Adipose tissue (tissue), 3 donors: ENCODE measurements around the gene CMTM4. TPM values are rescaled to one million over a fixed set of nuclear protein-coding genes. Genes with fewer than 3 reads are reported as not detected.
"Not testable (repeated sequence)": the region's sequence is repeated elsewhere in the genome, so short reads cannot be mapped to it uniquely, and the experiment has no call there.

ENCODE experiments used
- H3K27ac ChIP-seq: one replicate; pipeline ENCODE4 v1.5.1; 2013; ENCODE audit warnings: low read depth, low read length
- WGBS, 3 donors: extraction: QIAGEN DNeasy Blood & Tissue Kit; methylation state at CpG; one replicate each; pipeline ENCODE4 v1.1.7; 2013; 5-methylcytosine and 5-hydroxymethylcytosine counted together
- polyA plus RNA-seq, 3 donors: library from polyadenylated mRNA; stranded (reverse); fragments of 200-250 nt; gene quantifications; one replicate each; pipeline ENCODE4 v1.2.3, GENCODE V29; 2013
- donor health status: healthy with polysubstance abuse.
- donor health status: Bipolar disorder and iron deficiency.
- donor health status: healthy.

The CMTM4 gene
- polyA plus RNA-seq, 3 donors: 4.6 to 16.2 (median 9.4) TPM

DNA sequence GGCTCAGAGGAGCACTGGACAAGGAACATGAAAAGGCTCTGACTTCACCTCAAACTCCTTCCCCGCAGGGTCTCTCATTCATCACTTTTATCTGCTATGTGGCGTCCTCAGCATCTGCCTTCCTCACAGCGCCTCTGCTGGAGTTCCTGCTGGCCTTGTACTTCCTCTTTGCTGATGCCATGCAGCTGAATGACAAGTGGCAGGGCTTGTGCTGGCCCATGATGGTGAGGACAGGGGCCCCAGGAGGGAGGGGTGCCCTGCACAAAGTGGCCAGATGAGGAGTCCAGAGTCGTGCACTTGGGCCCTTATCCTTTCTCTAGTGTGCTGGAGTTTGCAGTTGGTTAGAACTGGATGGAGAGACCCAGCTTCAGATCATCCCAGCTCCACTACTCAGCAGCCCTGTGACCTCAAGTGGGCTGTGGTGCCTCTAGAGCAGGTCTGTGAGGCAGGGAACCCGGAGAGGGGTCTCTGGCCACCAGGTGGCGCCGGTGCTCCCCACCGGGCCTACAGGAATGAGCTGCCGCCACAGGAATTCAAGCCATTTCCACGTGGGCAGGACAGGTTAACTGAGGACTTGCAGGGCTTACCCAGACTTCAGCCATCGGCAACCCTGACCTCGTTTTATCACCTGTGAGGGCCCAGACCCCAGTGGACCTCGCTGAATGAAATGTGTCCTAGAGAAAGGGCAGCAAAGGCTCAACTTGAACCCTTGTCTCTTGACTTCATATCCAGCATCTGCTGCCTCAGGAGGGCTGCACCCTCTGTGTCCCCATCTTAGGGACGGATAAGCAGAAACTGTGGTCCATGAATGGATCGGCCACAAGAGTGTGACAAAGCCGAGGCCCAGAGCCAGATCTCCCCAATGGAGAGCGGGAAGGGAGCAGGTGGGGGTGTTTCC is 88.1 kb downstream of the CMTM4 start:
- 29 to 39% (median 31%) methylated on average over 17 of the region's 17 CpGs for WGBS, 3 donors
- no peak overlapping the region for H3K27ac ChIP-seq

DNA sequence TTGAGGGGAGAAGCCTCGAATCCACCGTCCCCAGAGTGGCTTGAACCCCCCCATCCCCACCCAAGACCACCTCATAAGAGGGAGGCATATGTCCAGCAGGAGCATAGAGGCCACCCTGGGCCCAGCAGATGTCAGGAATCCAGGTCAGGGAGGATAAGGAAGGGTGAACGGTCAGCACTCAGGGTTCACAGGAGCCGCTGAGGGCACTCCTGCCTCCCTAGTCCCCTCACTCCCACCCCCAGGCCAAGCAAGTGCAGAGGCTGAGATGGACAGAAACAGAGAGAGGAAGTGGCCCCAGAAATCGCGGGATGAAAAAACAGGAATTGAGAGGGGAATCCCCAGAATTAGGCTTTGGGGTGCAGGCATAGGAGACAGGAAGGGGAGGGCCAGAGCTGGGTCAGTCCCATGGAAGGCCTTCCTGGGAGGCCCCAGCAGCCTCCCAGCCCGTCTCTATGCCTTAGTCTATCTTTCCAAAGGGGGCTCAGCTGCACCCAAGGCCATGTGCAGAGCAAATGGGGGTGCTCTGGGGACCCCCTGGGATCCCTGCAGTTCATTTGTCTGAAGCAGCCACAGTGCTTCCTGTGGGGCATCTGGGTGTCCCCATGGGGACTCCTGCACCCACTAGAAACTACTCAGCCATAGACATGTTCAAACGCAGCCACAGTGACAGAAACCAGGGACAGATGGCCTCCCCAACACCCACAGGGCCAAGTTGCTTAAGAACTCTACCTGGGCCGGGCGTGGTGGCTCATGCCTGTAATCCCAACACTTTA is 90.4 kb downstream of the CMTM4 start:
- no peak overlapping the region for H3K27ac ChIP-seq
- WGBS, 3 donors: 46 to 83% (median 47%) methylated on average over 10 of the region's 10 CpGs

DNA sequence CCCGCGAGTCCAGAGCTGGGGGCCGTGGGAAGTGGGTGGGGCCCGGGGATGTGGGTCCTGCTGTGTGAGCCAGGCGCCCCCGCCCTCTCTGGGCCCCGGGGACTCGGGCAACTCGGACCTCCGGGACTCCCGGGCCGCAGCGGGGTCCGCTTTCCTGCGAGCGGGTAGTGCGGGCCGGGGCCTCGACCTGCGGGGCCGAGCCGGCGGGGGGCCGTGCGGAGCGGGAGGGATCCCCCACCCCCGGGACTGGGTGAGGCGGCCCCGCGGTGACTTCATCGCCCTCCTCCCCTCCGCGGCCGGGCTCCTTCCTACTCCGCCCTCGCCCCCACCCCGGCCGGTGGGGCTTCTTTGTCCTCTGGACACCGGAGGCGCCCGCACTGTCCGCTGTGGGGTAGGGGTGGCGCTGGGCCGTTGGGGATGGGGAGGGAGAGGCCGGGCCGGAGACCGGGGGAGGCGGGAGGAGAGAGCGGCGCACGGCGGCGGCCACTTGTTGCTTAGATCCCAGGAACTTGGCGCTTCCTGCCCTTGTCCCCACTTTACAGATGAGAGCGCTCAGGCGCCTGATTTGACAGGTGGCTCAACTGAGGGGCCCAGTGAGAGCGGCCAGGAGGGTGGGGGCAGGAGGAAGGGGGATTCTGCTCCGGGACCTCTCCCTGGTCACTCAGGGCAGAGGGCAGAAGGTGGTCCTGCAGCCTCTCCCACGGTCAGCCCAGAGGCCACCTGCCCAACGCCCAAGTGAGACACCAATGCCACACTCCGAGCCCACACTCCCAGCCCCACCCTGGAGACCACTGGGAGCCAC is 91.2 kb downstream of the CMTM4 start:
- H3K27ac ChIP-seq: no peak overlapping the region
- 3 to 17% (median 3%) methylated on average over 45 to 61 of the region's 61 CpGs for whole genome bisulfite sequencing, 3 donors

DNA sequence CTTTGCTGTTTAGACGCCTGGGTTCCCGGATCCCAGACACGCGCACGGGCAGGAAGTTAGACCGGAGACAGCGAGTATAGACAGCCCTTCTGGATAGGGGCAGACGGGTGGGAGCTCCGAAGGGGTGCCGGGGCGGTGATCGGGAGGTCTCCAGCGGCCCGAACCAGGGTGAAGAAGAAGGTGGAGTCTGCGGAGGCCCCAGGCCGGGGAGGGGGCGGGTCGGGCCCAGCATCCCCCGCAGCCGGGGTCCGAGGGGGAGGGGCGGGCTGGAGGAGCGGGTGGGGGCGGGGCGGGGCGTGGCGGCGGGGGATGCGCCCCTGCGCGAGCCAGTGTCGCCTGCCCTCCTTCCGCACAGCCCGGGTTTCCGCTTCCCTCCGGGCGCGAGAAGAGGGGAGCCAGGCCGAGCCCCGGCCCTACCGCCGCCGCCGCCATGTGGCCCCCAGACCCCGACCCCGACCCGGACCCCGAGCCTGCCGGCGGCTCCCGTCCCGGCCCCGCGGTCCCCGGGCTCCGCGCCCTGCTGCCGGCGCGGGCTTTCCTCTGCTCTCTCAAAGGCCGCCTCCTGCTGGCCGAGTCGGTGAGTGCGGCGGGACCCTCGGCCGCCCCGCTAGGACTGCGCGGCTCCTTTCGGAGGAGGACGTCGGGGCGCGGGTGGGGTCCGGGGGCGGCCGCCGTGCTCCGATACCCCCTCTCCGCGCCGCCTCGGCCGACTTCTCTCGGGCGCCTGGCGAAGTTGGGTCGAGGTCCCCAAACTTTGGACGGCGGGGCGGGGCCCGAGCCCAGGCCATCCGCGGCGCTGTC is 92.0 kb downstream of the CMTM4 start, which contains the start of gene CMTM3:
Gene CMTM3, plus strand, starts transcription at position 329 of the 801 bp plus-strand sequence. Its CDS starts 102 bp downstream, at position 431.
- no peak within 1 kb of the TSS for H3K27ac ChIP-seq
- WGBS, 3 donors: 0 to 1% (median 1%) methylated on average over 47 to 94 of the region's 96 CpGs

DNA sequence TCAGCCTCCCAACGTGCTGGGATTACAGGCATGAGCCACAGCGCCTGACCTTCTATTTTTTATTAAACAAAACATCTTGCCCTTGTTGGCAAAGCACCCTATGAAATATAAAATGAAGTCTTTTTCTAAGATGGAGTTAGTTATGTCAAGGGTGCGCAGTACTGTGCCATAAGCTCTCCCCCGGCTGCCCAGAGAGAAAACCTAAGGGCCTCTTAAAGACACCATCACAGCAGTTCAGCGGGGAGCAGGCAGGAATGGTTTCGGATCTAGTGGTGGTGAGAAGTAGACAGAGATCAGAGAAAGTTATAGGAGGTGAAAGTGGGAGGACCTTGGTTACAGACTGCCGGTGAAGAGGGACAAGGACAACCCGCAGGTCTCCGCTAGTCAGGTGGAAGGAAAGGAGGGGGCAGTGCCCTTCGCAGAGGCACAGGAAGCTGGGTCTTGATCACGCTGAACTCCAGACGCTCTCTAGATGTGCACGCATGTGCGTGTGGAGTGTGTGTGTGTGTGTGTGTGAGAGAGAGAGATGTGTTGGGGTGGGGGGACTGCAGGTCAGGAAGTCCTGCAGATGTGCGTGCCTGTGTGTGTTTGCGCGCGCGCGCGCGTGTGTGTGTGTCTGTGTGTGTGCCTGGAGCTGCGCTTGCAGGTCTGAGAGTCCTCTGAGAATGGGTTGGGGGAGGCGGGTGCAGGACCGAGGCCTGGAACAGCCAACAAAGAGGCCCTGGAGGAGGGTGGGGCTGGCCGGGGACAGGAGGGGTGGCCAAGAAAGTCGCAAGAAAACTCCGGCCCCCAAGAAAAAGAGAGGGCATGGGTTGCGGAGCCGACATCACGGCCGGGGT is 92.8 kb downstream of the CMTM4 start:
- 10 to 15% (median 14%) methylated on average over 32 of the region's 32 CpGs for WGBS, 3 donors

DNA sequence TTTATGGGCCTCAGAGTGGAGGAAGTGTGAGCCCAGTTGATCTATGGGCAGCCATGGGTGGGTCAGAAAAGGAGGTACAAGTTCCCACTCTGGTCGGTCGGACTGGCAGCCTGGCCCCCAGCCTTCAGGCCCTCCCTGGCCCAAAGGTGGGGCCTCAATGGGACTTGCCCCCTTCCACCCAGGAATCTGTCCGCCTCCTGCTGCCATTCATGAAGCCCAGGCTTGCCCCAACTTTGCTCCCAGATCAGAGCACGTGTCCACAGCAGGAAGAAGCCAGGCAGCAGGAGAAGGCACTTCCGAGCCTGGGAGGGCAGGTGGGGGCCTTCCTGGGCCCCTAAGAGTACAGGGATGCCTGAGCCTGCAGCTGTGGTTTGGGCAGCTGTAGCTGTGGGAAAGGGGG is 95.1 kb downstream of the CMTM4 start:
- H3K27ac ChIP-seq: no peak overlapping the region
- WGBS, 3 donors: 96 to 99% (median 98%) methylated on average over 5 of the region's 5 CpGs

More for the DNA sequence above, 92.8 kb downstream of the CMTM4 start:
- H3K27ac ChIP-seq: no peak overlapping the region

DNA sequence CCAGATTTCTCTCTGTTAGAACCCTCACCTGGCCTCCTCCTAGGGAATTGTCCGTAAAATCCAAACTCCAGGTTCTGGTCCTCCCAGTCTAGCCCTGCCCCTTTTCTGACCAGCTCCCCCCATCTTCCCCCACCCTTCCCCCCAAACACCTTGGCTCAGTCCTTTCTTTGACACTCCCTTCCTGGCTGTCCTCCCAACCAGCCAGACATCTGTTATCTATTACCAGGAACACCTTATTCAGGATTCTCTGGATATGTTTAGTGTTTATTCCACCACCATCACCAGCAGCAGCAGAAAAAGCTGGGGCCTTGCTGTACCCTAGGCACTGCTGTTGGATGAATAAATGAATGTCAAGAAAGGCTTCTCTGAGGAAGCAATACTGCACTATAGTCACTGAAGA is 96.1 kb downstream of the CMTM4 start:
- H3K27ac ChIP-seq: no peak overlapping the region
- 100% methylated on average over 1 of the region's 1 CpG for WGBS, 3 donors

DNA sequence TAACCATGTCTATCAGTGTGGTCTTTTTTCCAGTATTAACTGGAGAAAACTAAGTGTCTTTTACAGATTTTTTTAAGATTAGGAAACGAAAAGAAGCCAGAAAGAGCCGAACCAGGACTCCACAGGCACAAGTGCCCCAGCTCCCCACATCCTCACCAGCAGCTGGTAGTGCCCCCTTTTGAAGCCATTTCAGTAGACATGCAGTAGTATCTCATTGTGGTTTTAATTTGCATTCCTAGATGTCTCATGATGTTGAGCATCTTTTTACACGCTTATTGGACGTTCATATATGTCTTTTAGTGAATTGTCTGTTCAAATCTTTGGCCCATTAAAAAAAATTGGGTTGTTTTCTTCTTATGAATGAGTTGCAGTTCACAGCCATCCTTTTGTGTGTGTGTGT is 96.8 kb downstream of the CMTM4 start:
- H3K27ac ChIP-seq: no peak overlapping the region
- 89 to 94% (median 90%) methylated on average over 4 of the region's 4 CpGs for WGBS, 3 donors

DNA sequence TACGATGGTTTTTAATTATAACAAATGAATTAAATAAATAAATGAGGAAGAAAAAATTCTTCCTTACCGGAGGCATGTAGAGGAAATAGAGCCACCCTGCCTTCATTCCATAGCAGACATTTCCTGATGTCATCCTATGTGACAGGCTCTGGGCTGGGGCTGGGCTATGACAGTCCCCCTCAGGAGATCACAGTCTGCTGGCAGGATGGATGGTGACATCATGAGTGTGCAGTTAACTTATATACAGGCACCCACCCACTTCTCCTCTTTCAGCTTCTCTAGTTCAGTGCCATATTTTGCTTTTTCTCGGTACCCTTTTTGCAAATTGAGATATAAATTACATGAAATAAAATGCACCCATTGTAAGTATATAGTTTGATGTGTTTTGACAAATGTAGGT is 98.4 kb downstream of the CMTM4 start:
- WGBS, 3 donors: 57 to 86% (median 59%) methylated on average over 3 of the region's 3 CpGs
- H3K27ac ChIP-seq: no peak overlapping the region

DNA sequence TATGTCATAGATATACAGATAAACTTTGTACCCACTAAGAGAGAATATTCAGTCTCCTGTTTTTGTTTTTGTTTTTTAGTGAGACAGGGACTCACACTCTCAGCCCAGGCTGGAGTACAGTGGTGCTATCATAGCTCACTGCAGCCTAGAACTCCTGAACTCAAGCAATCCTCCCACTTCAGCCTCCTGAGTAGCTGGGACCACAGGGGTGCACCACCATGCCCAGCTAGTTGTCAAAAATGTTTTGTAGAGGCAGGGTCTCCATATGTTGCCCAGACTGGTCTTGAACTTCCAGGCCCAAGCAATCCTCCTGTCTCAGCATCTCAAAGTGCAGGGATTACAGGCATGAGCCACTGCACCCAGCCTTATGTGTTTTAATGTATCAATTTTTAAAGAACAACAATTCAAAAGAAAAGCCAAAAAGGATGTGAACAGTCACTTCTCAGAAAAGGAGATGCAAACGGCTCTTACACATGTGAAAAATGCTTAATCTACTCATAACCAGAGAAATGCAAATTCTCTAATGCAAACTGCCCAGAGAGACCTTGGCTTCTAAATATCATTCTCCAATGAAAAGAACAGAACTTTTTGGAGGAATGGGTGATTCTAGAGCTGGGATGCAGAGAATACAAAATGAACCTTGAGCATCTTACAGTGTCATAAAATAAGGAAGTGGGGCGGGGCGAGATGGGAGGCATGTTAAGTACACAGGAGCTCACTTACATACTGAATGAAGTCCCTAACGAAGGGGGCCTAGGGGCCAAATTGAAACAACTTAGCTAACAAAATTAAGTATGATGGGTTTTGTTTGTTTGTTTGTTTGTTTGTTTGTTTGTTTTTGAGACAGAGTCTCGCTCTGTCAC is 99.3 kb downstream of the CMTM4 start:
- no peak overlapping the region for H3K27ac ChIP-seq
- 77 to 87% (median 80%) methylated on average over 5 of the region's 5 CpGs for WGBS, 3 donors

DNA sequence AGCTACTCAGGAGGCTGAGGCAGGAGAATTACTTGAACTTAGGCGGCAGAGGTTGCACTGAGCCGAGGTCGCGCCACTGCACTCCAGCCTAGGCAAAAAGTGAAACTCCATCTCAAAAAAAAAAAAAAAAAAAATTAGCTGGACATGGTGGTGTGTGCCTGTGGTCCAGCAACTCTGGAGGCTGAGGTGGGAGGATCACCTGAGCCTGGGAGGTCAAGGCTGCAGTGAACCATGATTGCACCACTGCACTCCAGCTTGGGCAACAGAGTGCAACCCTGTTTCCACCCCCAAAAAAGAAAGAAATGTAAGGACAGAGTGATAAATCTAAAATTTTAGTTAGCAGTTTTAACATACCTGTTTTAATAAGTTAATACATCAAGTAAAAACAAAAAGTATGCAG is 100.0 kb downstream of the CMTM4 start:
- not testable (repeated sequence) for H3K27ac ChIP-seq
- WGBS, 3 donors: 98 to 100% (median 100%) methylated on average over 4 of the region's 4 CpGs

DNA sequence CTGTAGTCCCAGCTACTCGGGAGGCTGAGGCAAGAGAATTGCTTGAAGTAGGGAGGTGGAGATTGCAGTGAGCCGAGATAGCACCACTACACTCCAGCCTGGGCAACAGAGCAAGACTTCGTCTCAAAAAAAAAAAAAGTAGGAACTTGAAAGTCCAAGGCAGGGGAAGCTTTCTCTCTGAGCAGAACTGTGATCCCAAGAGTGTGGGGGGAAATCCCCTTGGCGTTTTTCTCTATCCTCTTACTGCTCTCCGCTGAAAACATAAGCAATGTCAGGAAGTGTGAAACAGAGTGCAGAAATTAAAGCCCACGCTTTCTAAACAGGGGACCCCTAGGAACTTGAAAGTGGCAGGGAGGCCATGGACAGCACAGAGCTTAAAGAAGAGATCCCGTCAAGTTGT is 101.8 kb downstream of the CMTM4 start:
- no peak overlapping the region for H3K27ac ChIP-seq
- 53 to 86% (median 57%) methylated on average over 7 of the region's 7 CpGs for WGBS, 3 donors

DNA sequence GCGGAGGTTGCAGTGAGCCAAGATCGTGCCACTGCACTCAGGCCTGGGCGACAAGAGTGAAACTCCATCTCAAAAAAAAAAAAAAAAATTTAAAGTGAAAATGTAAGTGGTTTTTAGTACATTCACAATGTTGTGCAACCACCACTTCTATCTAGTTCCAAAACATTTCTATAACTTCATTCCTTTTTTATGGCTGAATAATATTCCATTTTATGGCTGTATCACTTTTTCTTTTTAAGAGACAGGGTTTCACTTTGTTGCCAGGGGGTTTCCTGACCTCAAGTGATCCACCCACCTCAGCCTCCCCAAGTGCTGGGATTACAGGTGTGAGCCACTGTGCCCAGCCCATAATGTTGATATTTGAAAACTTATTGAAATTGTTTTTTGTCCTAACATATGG is 103.7 kb downstream of the CMTM4 start:
- 98 to 100% (median 100%) methylated on average over 3 of the region's 3 CpGs for WGBS, 3 donors
- no peak overlapping the region for H3K27ac ChIP-seq

DNA sequence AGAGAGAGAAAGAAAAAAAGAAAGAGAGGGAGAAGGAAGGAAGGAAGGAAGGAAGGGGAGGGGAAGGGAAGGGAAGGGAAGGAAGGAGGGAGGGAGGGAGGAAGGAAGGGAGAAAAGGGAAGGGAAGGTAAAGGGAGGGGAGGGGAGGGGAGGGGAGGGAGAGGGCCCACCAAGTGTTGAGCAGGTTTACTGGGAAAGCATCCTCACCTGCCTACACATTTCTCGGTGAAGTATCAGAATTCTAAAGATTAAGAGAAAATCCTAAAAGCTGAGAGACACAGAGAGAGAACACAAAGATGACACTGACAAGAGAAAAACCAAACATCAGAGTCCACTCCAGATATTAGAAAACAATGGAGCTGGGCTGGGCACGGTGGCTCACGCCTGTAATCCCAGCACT is 104.3 kb downstream of the CMTM4 start:
- 86 to 99% (median 86%) methylated on average over 3 of the region's 3 CpGs for WGBS, 3 donors
- H3K27ac ChIP-seq: no peak overlapping the region

DNA sequence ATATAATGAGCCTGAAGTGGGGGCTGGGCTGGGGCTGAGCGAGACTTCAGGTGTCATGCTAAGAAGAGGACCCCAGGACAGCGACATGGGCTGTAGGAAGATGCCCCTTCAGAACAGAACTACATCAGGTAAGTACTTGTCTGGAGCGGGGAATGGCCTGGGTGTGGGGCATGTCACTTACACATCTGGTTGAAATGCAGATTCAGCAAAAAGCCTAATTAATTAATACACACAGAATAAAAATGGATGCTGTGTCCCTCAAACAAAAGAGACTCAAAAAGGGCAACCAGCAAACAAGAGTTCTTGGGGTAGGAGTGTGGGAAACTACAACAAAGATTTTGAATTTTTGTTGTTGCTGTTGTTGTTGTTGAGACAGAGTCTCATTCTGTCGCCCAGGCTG is 105.5 kb downstream of the CMTM4 start:
- 92 to 100% (median 94%) methylated on average over 4 of the region's 4 CpGs for WGBS, 3 donors
- H3K27ac ChIP-seq: no peak overlapping the region

DNA sequence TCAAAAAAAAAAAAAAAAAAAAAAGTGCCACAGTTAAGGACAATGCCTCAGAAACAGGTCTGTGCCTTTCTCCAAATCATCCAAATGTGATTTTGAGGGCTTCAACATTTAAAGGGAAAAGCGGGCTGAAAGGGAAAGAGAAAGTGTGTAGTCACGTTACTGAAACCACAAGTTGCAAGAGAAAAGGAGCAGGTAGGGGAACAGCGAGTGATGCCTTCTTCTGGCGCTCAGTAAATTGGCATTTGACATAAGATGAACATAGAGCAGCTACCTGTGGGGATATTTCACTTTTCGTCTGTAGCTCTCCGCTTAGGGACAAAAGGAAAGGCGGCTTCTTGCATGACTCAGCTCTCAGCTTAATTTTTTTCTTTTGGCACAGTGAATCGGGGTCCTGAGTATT is 106.2 kb downstream of the CMTM4 start:
- H3K27ac ChIP-seq: no peak overlapping the region
- 51 to 83% (median 66%) methylated on average over 8 of the region's 8 CpGs for WGBS, 3 donors
